Stimulated activated CD8-positive, alpha-beta memory T cell treated with anti-CD3 and anti-CD28 coated beads, Interleukin-4, amount 100 ng/mL, for 24 hours (primary cell): ENCODE data around the gene FRMD8.

Experiments
- DNase-seq: peaks from one replicate; pipeline ENCODE4 v3.0.0-alpha.2; 2020; ENCODE audit warnings: low read depth

Gene FRMD8

GRCh38 chr11:65454696-65455456 lies 68.4 kb downstream of the FRMD8 start:
- peak; percentile 74 for DNase-seq

DNA sequence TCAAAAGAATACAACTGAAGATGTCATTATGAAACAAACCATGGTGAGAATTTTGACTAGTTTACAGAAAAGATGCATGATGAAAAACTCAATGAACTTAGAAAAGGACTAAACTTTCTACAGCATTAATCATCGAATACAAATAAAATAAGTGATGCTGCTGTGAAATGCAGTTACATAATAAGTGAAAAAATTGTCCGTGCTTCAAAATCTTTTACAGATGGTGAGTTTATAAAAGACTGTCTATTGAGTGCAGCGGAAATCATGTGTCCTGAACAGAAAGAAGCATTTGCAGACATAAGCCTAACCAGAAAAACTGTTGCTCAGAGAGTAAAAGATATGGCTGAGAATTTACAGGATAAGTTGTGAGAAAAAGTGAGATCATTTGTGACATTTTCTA lies 70.0 kb downstream of the FRMD8 start:
- no peak for DNase-seq

DNA sequence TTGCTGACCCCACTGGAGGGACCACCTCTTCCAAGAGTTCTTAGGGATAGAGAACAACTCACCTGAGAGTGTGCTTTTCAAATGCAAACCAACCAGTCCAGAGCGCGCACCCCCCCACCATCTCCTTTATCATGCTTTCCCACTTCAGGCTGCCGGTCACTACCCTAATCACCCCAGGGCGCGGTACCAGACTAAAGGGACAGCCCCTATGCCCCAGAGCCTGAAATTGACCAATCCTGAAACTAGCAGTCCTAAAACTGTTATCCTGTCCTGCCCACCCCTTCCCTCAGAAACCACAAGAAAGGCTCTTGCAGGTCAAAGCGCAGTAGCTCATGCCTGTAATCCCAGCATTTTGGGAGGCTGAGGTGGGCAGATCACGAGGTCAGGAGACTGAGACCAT lies 73.1 kb downstream of the FRMD8 start:
- no peak for DNase-seq
